Esophagus muscularis mucosa (tissue), 3 donors: ENCODE measurements around the gene VMA21.

Source experiments
- POLR2A ChIP-seq: fragments of 450-650 bp; IDR thresholded peaks from one replicate; pipeline ENCODE4 v1.6.1; 2017; ENCODE audit warnings: antibody characterized with exemption, moderate library complexity, mild to moderate bottlenecking, low read depth
- TF ChIP-seq, protein P1 (sequence below), 3 experiments: fragments of 200-600 bp in 2 of 3; fragments of 450-650 bp in 1 of 3; sonication (generic) in 2 of 3; IDR thresholded peaks; one replicate each; pipeline ENCODE4 v1.5.1; 2017 to 2019; ENCODE audit warnings: antibody characterized with exemption in 3 of 3, mild to moderate bottlenecking in 2 of 3, moderate library complexity in 1 of 3

- TF ChIP-seq, protein P1, sequence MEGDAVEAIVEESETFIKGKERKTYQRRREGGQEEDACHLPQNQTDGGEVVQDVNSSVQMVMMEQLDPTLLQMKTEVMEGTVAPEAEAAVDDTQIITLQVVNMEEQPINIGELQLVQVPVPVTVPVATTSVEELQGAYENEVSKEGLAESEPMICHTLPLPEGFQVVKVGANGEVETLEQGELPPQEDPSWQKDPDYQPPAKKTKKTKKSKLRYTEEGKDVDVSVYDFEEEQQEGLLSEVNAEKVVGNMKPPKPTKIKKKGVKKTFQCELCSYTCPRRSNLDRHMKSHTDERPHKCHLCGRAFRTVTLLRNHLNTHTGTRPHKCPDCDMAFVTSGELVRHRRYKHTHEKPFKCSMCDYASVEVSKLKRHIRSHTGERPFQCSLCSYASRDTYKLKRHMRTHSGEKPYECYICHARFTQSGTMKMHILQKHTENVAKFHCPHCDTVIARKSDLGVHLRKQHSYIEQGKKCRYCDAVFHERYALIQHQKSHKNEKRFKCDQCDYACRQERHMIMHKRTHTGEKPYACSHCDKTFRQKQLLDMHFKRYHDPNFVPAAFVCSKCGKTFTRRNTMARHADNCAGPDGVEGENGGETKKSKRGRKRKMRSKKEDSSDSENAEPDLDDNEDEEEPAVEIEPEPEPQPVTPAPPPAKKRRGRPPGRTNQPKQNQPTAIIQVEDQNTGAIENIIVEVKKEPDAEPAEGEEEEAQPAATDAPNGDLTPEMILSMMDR (IDR thresholded peaks at IDR 0.05), result peak; percentile 25 to 57 (median 41)
- no peak for TF ChIP-seq POLR2A
Observed at GRCh38 chrX:151359931-151360871, 36.8 kb upstream of the VMA21 start.
